GM11168 (cell line): ENCODE results near the gene RNF224.

Source experiments
- in situ Hi-C: fragments of 300-500 bp; cut with MboI; formaldehyde crosslinking; loops from one replicate; pipeline ENCODE4 v1.12.0; 2022; ENCODE audit warnings: low sequenced_read_pairs; ENCODE audit not compliant: unreplicated experiment

Gene RNF224

DNA sequence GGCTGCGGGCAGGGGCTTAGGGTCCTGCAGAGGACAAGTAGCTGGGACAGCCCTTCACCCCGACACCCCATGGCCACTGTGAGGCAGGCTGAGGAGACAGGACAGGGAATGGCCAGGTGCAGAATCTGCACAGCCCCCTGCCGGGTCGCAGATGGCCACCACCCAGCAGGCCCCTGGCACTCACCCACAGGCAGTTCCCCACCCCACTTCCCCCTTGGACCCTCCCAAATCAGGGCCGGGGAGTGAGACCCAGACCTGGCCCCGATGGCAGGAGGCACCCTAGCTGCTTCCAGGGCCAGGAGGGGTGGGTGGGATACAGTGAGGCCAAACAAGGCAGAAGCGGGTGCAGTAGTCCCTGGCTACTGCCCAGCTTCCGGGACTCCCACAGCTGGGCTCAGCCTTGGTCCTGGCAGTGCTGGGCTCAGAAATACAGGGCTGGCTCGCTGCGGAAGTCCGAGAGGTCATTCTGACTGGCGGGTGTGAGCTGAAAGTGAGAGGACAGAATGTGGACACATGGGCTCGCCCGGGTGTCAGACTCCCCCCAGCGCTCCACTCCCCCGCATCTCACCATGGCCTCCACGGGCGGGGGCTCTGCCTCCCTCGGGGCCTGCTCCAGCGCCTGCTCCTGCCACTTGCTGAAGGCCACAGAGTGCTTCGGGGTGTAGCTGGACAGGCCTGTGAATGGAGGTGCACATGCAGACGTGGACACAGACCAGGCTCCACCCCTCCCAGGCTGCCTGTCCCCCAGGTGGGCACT lies 35.4 kb upstream of the RNF224 start:
- in situ Hi-C loops: no loop called here

DNA sequence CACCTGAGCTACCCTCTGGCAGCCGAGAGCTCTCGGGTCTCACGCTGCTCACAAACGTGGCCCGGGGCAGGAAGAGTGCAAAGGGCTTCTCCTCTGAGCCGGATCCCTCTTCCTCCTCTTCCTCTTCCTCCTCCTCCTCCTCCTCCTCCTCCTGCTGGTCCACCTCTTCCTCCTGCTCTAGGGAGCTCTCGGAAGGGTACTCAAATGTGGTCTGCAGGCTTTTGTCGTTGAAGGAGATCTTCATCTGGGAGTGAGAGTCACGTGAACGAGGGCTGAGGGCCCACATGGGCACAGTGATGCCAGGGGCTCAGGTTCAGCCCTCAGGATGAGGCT lies 34.9 kb upstream of the RNF224 start:
- in situ Hi-C loops: no loop called here

DNA sequence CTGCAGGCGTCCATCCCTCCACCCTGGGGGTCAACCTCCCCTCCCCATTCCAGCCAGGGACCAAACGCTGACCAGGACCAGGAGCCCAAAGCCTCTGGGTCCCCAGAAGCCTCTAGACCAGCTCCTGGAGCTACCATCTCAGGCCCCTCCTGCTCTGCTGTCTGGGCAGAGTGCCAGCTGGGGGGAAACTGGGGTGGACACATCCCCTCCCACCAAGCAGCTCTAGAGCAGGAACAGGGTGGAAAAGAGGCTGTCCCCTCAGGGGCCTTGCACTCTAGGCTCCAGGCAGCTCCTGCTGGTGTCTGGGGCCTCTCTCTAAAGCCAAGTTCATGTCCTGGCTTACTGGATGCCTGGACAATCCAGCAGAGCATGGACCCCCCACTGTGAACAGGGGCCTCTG lies 34.4 kb upstream of the RNF224 start:
- in situ Hi-C loops: no loop called here

DNA sequence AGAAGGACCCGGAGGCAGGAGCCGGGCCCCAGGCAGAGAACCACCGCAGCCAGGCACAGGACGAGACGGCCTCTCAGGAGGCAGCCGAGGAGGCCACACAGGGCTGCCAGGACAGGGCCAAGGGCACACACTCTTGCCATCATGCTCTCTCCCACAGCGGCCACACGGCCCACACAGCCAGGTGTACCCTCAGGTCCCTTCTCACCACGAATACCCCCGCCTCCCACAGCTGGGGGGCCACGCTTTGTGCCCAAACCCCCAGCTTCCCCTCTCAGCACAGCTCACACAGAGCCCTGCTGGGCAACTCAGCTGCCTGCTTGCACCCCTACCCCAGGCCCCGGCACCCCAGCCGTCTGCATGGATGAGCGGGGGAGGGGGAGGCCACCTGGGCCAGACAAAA lies 33.5 kb upstream of the RNF224 start:
- in situ Hi-C loops: no loop called here

GRCh38 chr9:137194388-137194787 lies 32.9 kb upstream of the RNF224 start:
- in situ Hi-C loops: no loop called here

- in situ Hi-C loops: no loop called here
These were observed 32.4 kb upstream of the RNF224 start for GRCh38 chr9:137194909-137195308.

DNA sequence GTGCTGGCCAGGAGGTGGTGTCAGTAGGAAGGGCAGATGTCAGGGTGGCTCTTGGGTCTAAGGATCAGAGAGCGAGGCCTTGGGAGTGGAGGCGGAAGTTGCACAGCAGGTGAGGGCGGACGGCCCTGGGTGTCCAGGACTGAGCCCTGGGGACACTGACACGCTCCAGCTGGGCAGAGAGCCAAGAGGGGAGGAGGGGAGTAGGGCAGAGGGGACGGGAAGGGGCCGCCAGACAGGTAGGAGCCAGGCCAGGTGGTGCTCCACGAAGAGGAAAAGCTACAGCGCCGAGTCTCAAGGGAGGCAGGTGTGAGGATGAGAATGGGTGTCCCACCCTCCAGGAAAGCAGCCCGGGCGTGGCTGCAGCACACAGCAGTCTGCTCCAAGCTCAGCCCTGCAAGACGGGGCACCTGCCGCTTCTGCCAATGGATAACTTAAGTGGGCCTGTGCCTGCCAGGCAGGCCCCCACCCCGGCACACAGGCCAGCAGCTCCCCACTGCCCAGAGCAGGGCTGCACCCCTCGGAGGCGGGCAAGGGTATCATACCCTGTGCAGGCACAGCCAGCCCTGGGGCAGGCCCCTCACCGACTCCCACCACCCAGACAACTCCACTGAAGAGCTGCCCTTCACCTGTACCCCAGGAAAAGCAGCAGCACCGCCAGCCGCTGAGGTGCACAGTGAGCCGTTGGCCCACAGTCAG lies 31.6 kb upstream of the RNF224 start:
- in situ Hi-C loops: no loop called here

- in situ Hi-C loops: no loop called here
These were observed 29.0 kb upstream of the RNF224 start for GRCh38 chr9:137198051-137198901.

DNA sequence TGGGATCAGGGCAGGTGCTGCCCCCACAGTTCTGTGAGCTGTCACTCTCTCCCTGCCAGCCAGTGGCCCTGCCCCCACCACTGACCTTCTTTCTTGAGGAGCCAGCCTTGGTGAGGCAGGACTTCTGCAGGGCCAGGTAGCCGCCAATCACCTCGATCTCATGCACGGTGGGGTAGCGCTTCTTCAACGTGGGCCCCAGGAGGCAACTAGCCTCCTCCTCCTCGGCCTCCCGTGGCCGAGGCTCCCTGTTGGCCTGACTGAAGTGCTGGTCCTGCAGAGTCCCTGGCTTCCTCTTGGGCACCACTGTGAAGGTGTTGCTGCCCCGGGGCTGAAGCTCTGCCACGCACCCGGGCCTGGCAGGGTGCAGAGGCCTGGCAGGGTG lies 28.4 kb upstream of the RNF224 start:
- in situ Hi-C loops: no loop called here

- in situ Hi-C loops: no loop called here
These were observed 27.7 kb upstream of the RNF224 start for GRCh38 chr9:137199411-137200121.

DNA sequence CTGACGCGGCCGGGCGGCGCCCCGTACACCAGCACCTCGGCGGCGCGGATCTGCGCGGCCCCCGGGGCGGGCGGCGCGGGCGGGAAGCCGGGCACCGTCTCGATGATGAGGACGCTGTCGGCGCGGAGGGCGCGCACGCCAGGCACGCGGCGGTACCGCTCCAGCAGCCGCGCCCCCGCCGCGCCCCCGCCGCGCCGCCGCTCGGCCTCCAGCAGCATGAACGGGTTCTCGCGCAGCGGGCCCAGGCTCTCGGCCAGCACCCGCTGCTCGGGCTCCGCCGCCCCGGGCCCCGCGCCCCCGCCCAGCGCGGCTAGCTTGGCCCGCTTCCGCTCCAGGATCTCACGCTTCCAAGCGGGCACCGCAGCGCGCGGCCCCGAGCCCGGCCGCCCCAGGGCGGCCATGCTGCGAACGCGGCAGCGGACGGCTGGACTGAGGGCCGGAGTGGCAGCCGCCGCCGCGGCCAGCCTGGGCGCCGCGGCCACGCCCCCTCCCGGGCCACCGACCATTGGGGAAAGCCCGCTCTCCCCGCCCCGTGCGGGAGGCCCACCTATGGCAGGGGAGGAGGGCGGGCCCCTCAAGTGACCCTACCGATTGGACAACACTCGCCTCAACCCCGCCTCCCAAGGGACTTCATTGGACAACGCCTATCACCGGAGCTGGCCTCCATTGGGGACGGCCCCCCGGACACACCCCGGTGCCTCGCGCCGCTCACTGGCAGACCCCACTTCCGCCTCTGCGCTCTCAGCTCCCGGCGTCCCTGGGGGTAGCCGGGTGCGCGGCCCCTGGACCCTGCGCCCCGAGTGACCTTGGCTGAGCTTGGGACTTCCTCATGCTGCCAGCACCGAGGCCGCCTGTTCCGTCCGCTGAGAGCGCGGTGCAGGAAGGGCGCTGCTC lies 26.7 kb upstream of the RNF224 start, which contains the start of gene TPRN:
TPRN (minus strand) TSS at position 431 of the 894 bp plus-strand sequence; CDS start at position 401, 30 bp downstream.
- in situ Hi-C loops: no loop called here

DNA sequence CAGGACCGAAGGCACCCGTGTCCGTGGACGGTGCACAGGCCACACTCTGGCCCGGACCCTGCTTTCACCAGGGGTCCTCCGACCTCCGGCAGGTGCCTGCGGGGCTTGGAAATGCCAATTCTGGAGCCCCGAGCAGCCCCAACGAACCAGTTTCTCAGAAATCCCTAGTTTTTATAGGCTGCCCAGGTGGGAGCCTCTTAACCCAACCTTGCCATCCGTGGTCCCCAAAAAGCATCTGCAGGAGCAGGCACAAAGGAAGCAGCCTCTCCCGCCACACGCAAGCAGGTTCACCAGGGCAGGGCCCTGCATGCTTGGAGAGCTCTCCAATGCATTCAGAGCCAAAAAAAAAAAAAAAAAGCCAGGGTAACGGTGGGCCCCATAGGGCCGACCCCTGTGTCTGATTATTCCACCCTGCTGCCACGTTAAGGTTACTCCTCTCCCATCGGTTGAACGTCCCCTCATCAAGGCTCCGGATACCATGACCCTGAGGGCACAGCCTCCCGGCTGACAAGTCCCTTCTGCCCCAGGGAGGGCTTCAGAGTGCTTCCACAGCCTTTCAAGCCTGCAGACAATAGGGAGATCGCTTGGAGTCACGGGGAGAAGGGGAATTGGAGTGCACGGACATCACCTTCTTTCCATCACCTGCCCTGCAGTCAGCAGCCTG lies 26.0 kb upstream of the RNF224 start:
- in situ Hi-C loops: no loop called here

GRCh38 chr9:137202966-137203365 lies 24.3 kb upstream of the RNF224 start:
- in situ Hi-C loops: no loop called here

DNA sequence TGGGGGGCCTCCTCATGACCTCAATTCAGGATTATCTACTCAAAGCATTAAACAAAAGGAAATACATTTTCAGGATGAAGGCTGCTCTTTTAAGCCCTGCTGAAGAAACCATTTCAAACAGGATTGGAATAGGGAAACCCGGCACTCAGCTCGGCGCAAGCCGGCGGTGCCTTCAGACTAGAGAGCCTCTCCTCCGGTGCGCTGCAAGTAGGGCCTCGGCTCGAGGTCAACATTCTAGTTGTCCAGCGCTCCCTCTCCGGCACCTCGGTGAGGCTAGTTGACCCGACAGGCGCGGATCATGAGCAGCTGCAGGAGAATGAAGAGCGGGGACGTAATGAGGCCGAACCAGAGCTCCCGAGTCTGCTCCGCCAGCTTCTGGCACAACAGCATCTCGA lies 22.6 kb upstream of the RNF224 start:
- in situ Hi-C loops: no loop called here

- in situ Hi-C loops: no loop called here
These were observed 21.9 kb upstream of the RNF224 start, which contains the start of the genes NDOR1 and TMEM203 for GRCh38 chr9:137205126-137206069. TSS of gene NDOR1 (plus strand) at chr9:137205700. CDS start at chr9:137205778, 78 bp downstream. TSS of gene TMEM203 (minus strand) at chr9:137205648. CDS start at chr9:137205414, 234 bp downstream.

DNA sequence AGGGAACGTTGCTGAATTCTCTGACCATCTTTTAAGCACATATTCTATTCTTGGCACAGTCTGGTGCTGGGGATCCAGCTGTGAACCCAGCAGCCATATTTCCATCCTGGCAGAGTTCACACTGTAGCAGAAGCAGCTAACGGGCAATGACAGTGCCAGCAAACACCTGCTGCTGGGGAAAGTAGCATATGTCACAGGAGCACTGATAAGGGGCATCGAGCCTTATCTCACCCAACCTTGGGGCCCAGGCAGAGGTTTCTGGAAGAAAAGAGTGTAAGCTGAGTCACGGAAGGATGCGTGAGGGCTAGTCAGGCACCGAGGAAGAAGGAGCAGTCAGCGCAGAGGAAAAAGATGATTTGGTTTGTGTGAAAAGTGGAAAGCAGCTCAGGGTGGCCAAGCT lies 20.7 kb upstream of the RNF224 start:
- in situ Hi-C loops: no loop called here

DNA sequence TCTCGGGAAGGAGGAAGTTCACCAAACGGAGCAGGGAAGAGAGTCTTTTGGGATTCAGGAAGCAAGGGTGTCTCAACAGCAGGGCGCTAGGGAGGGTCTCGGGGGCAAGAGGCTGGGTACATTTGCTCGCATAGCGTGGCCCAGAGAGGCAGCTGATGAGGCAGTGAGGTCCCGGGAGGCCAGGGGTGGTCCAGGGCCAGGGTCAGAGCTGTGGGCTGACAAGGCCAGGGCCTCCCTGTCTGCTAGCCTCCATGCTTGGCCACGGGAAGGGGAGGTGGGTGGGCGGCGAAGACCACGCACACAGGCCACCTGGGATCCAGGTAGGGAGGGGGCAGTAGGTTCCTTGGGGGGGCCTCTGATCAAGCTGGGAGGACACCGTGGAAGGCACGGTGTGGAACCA lies 15.8 kb upstream of the RNF224 start:
- in situ Hi-C loops: no loop called here

DNA sequence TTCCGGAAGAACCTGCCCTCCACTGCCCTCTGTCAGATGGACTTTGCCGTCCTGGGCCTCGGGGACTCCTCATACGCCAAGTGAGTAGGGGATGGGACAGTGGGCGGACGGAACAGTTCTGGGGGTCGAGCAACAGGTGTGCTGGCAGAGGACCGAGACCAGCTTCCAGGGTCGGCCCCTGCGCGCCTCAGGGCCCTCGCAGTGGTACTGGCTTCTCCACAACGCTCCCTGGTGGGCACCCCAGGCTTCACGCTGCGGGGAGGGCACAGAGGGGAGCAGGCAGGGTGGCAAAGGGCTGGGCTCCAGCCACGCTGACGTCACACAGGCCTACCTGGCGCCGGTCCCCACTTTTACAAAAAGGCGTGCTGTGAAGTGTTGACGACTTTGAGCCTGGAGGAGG lies 14.8 kb upstream of the RNF224 start:
- in situ Hi-C loops: no loop called here
